Lower leg skin (tissue), 3 donors: ENCODE measurements around the gene SSTR3.

ENCODE experiments used
- POLR2A ChIP-seq, 2 donors: fragments of 450-650 bp; IDR thresholded peaks; one replicate each; pipeline ENCODE4 v1.6.1; 2016 to 2017; ENCODE audit warnings: antibody characterized with exemption in 2 of 2, mild to moderate bottlenecking in 1 of 2, moderate library complexity in 1 of 2
- TF ChIP-seq, protein P1 (sequence below), 3 donors: fragments of 450-650 bp; IDR thresholded peaks; one replicate each; pipeline ENCODE4 v1.5.1; 2016; ENCODE audit warnings: antibody characterized with exemption in 3 of 3, mild to moderate bottlenecking in 3 of 3, moderate library complexity in 2 of 3

- TF ChIP-seq, protein P1, sequence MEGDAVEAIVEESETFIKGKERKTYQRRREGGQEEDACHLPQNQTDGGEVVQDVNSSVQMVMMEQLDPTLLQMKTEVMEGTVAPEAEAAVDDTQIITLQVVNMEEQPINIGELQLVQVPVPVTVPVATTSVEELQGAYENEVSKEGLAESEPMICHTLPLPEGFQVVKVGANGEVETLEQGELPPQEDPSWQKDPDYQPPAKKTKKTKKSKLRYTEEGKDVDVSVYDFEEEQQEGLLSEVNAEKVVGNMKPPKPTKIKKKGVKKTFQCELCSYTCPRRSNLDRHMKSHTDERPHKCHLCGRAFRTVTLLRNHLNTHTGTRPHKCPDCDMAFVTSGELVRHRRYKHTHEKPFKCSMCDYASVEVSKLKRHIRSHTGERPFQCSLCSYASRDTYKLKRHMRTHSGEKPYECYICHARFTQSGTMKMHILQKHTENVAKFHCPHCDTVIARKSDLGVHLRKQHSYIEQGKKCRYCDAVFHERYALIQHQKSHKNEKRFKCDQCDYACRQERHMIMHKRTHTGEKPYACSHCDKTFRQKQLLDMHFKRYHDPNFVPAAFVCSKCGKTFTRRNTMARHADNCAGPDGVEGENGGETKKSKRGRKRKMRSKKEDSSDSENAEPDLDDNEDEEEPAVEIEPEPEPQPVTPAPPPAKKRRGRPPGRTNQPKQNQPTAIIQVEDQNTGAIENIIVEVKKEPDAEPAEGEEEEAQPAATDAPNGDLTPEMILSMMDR (IDR thresholded peaks at IDR 0.05) = no peak
- no peak for TF ChIP-seq POLR2A (IDR thresholded peaks at IDR 0.05)
Observed at GRCh38 chr22:37186997-37187522, 25.2 kb downstream of the SSTR3 start.
